HepG2 (cell line): ENCODE results near the gene RPS15A. TPM values are rescaled to one million over a fixed set of nuclear protein-coding genes. Genes with fewer than 3 reads are reported as not detected.

Source experiments
- MBD4 ChIP-seq: IDR thresholded peaks from 2 replicates; pipeline ENCODE4 v1.6.1; 2012; ENCODE audit warnings: low read length, inconsistent platforms, borderline replicate concordance
- NFIC ChIP-seq: IDR thresholded peaks from 2 replicates; pipeline ENCODE4 v1.6.1; 2012; ENCODE audit warnings: mild to moderate bottlenecking, low read length, inconsistent platforms
- SAP130 ChIP-seq: IDR thresholded peaks from 2 replicates; pipeline ENCODE4 v1.6.1; 2016; ENCODE audit warnings: low read depth
- ZEB1 ChIP-seq: IDR thresholded peaks from 2 replicates; pipeline ENCODE4 v1.6.1; 2012; ENCODE audit warnings: mild to moderate bottlenecking, low read depth, inconsistent platforms; ENCODE audit not compliant: insufficient replicate concordance
- polyA plus RNA-seq, 8 experiments: library from polyadenylated mRNA; depleted of rRNA in 3 of 8; stranded (reverse) in 7 of 8; unstranded in 1 of 8; fragments of >200 nt; fragmentation: Illumina TruSeq in 4 of 8; extraction: Trizol in 4 of 8; gene quantifications; 2 replicates each; pipeline versions ENCODE4 v1.2.1 to v1.2.3, GENCODE V29; 2011 to 2016; ENCODE audit warnings: low read depth in 4 of 8, missing spikeins in 1 of 8, mixed read lengths in 1 of 8; ENCODE audit not compliant: insufficient read depth in 1 of 8
- total RNA-seq, 5 experiments: library from RNA; depleted of rRNA; stranded (reverse); fragments of >200 nt; fragmentation: Illumina TruSeq; extraction: Trizol; gene quantifications; 2 replicates each; pipeline ENCODE4 v1.2.3, GENCODE V29; 2016; ENCODE audit warnings: low read depth in 1 of 5
- TF ChIP-seq, protein P1 (sequence below): sonication (generic); formaldehyde crosslinking; IDR thresholded peaks from 2 replicates; pipeline ENCODE4 v1.4.0; 2020; ENCODE audit warnings: missing genetic modification reagents, borderline replicate concordance
- TF ChIP-seq, protein P2 (sequence below), 2 experiments: sonication (generic) in 1 of 2; formaldehyde crosslinking in 1 of 2; IDR thresholded peaks; 2 replicates each; pipeline versions ENCODE4 v1.4.0 to v1.6.1; 2018 to 2020; ENCODE audit warnings: missing genetic modification reagents in 2 of 2, borderline replicate concordance in 1 of 2, low read depth in 1 of 2, mild to moderate bottlenecking in 1 of 2, missing biosample characterization in 1 of 2
- TF ChIP-seq, protein P3 (sequence below): sonication (generic); formaldehyde crosslinking; IDR thresholded peaks from 2 replicates; pipeline ENCODE4 v1.4.0; 2020; ENCODE audit warnings: mild to moderate bottlenecking, missing genetic modification reagents, borderline replicate concordance
- TF ChIP-seq, protein P4 (sequence below): sonication (generic); formaldehyde crosslinking; IDR thresholded peaks from 2 replicates; pipeline ENCODE4 v1.4.0; 2020; ENCODE audit warnings: missing genetic modification reagents, borderline replicate concordance
- TF ChIP-seq, protein P5 (sequence below): sonication (generic); formaldehyde crosslinking; IDR thresholded peaks from one replicate; pipeline ENCODE4 v1.5.1; 2020; ENCODE audit warnings: mild to moderate bottlenecking, missing genetic modification reagents; ENCODE audit errors: not compliant biosample characterization
- TF ChIP-seq, protein P6 (sequence below): IDR thresholded peaks from 2 replicates; pipeline ENCODE4 v1.6.1; 2018; ENCODE audit warnings: missing genetic modification reagents, mild to moderate bottlenecking, missing compliant biosample characterization

The RPS15A gene
- total and polyA plus RNA-seq, 2 of the 13 experiments (the other 11 are each of a cell fraction or from before 2014, with no cell fraction given), result 5,489 to 9,457 TPM

DNA sequence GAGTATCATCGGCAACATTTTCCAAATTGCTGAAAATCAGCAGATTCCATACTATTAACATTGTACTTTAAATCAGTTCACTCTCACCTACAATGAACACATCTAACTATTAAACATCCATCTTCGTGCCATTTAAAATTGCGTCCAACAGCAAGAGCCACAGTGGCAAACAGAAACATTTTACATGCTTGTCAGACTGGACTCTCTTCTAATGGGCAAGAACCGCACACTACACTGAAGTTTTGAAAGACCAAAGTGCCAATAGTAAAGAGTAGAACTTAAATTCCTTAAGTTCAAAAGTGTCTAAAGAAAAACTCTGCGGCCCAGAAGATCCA, 652 bp downstream of the RPS15A start (continued):
- TF ChIP-seq, protein P1, sequence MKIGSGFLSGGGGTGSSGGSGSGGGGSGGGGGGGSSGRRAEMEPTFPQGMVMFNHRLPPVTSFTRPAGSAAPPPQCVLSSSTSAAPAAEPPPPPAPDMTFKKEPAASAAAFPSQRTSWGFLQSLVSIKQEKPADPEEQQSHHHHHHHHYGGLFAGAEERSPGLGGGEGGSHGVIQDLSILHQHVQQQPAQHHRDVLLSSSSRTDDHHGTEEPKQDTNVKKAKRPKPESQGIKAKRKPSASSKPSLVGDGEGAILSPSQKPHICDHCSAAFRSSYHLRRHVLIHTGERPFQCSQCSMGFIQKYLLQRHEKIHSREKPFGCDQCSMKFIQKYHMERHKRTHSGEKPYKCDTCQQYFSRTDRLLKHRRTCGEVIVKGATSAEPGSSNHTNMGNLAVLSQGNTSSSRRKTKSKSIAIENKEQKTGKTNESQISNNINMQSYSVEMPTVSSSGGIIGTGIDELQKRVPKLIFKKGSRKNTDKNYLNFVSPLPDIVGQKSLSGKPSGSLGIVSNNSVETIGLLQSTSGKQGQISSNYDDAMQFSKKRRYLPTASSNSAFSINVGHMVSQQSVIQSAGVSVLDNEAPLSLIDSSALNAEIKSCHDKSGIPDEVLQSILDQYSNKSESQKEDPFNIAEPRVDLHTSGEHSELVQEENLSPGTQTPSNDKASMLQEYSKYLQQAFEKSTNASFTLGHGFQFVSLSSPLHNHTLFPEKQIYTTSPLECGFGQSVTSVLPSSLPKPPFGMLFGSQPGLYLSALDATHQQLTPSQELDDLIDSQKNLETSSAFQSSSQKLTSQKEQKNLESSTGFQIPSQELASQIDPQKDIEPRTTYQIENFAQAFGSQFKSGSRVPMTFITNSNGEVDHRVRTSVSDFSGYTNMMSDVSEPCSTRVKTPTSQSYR (CRISPR knock-in tag), result no peak
- TF ChIP-seq, protein P2, sequence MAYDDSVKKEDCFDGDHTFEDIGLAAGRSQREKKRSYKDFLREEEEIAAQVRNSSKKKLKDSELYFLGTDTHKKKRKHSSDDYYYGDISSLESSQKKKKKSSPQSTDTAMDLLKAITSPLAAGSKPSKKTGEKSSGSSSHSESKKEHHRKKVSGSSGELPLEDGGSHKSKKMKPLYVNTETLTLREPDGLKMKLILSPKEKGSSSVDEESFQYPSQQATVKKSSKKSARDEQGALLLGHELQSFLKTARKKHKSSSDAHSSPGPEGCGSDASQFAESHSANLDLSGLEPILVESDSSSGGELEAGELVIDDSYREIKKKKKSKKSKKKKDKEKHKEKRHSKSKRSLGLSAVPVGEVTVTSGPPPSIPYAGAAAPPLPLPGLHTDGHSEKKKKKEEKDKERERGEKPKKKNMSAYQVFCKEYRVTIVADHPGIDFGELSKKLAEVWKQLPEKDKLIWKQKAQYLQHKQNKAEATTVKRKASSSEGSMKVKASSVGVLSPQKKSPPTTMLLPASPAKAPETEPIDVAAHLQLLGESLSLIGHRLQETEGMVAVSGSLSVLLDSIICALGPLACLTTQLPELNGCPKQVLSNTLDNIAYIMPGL (CRISPR knock-in tag; IDR thresholded peaks at IDR 0.05; ENCODE audit: borderline replicate concordance in 1 of 2, low read depth in 1 of 2), result no peak
- TF ChIP-seq, protein P3, sequence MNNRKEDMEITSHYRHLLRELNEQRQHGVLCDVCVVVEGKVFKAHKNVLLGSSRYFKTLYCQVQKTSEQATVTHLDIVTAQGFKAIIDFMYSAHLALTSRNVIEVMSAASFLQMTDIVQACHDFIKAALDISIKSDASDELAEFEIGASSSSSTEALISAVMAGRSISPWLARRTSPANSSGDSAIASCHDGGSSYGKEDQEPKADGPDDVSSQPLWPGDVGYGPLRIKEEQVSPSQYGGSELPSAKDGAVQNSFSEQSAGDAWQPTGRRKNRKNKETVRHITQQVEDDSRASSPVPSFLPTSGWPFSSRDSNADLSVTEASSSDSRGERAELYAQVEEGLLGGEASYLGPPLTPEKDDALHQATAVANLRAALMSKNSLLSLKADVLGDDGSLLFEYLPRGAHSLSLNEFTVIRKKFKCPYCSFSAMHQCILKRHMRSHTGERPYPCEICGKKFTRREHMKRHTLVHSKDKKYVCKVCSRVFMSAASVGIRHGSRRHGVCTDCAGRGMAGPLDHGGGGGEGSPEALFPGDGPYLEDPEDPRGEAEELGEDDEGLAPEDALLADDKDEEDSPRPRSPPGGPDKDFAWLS, result no peak
- no peak for TF ChIP-seq ZEB1
- TF ChIP-seq, protein P4, sequence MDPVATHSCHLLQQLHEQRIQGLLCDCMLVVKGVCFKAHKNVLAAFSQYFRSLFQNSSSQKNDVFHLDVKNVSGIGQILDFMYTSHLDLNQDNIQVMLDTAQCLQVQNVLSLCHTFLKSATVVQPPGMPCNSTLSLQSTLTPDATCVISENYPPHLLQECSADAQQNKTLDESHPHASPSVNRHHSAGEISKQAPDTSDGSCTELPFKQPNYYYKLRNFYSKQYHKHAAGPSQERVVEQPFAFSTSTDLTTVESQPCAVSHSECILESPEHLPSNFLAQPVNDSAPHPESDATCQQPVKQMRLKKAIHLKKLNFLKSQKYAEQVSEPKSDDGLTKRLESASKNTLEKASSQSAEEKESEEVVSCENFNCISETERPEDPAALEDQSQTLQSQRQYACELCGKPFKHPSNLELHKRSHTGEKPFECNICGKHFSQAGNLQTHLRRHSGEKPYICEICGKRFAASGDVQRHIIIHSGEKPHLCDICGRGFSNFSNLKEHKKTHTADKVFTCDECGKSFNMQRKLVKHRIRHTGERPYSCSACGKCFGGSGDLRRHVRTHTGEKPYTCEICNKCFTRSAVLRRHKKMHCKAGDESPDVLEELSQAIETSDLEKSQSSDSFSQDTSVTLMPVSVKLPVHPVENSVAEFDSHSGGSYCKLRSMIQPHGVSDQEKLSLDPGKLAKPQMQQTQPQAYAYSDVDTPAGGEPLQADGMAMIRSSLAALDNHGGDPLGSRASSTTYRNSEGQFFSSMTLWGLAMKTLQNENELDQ (CRISPR knock-in tag), result 0 out of 2 replicates have a peak, but pooled peaks have one; percentile 12
- no peak for TF ChIP-seq MBD4
- TF ChIP-seq, protein P5, sequence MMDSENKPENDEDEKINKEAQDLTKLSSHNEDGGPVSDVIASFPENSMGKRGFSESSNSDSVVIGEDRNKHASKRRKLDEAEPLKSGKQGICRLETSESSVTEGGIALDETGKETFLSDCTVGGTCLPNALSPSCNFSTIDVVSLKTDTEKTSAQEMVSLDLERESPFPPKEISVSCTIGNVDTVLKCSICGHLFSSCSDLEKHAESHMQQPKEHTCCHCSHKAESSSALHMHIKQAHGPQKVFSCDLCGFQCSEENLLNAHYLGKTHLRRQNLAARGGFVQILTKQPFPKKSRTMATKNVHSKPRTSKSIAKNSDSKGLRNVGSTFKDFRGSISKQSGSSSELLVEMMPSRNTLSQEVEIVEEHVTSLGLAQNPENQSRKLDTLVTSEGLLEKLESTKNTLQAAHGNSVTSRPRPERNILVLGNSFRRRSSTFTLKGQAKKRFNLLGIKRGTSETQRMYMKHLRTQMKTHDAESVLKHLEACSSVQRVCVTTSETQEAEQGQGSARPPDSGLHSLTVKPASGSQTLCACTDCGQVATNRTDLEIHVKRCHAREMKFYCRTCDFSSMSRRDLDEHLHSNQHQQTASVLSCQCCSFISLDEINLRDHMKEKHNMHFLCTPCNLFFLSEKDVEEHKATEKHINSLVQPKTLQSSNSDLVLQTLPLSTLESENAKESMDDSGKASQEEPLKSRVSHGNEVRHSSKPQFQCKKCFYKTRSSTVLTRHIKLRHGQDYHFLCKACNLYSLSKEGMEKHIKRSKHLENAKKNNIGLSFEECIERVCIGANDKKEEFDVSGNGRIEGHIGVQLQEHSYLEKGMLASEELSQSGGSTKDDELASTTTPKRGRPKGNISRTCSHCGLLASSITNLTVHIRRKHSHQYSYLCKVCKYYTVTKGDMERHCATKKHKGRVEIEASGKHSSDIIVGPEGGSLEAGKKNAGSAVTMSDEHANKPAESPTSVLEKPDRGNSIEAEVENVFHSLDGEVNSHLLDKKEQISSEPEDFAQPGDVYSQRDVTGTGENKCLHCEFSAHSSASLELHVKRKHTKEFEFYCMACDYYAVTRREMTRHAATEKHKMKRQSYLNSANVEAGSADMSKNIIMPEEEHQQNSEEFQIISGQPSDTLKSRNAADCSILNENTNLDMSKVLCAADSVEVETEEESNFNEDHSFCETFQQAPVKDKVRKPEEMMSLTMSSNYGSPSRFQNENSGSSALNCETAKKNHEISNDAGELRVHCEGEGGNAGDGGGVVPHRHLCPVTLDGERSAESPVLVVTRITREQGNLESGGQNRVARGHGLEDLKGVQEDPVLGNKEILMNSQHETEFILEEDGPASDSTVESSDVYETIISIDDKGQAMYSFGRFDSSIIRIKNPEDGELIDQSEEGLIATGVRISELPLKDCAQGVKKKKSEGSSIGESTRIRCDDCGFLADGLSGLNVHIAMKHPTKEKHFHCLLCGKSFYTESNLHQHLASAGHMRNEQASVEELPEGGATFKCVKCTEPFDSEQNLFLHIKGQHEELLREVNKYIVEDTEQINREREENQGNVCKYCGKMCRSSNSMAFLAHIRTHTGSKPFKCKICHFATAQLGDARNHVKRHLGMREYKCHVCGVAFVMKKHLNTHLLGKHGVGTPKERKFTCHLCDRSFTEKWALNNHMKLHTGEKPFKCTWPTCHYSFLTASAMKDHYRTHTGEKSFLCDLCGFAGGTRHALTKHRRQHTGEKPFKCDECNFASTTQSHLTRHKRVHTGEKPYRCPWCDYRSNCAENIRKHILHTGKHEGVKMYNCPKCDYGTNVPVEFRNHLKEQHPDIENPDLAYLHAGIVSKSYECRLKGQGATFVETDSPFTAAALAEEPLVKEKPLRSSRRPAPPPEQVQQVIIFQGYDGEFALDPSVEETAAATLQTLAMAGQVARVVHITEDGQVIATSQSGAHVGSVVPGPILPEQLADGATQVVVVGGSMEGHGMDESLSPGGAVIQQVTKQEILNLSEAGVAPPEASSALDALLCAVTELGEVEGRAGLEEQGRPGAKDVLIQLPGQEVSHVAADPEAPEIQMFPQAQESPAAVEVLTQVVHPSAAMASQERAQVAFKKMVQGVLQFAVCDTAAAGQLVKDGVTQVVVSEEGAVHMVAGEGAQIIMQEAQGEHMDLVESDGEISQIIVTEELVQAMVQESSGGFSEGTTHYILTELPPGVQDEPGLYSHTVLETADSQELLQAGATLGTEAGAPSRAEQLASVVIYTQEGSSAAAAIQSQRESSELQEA, result no peak
- TF ChIP-seq, protein P6, sequence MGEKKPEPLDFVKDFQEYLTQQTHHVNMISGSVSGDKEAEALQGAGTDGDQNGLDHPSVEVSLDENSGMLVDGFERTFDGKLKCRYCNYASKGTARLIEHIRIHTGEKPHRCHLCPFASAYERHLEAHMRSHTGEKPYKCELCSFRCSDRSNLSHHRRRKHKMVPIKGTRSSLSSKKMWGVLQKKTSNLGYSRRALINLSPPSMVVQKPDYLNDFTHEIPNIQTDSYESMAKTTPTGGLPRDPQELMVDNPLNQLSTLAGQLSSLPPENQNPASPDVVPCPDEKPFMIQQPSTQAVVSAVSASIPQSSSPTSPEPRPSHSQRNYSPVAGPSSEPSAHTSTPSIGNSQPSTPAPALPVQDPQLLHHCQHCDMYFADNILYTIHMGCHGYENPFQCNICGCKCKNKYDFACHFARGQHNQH (CRISPR knock-in tag), result no peak
- 0 out of 2 replicates have a peak, but pooled peaks have one; percentile 12 for TF ChIP-seq NFIC
- TF ChIP-seq SAP130 (CRISPR knock-in tag), result no peak
